Fibroblast of pulmonary artery (primary cell): Measurements from ENCODE around the gene CHAC1.
A peak's percentile ranks its signal among the peaks of the same experiment; 100 is the strongest.

Source experiments
- DNase-seq: peaks from one replicate; pipeline ENCODE4 v3.0.0-alpha.2; 2010; ENCODE audit warnings: low read depth
- H3K4me3 ChIP-seq: replicated peaks from 2 replicates; pipeline ENCODE4 v1.5.1; 2011; ENCODE audit warnings: low read depth, mild to moderate bottlenecking, control low read depth, low read length, moderate library complexity
- CTCF ChIP-seq: IDR thresholded peaks from 2 replicates; pipeline ENCODE4 v1.5.1; 2011; ENCODE audit warnings: mild to moderate bottlenecking, control low read depth, low read length, inconsistent platforms; ENCODE audit errors: missing control alignments

Gene CHAC1

GRCh38 chr15:40938536-40938870, 14.8 kb upstream of the CHAC1 start:
- DNase-seq = no peak
- no peak for TF ChIP-seq CTCF
- H3K4me3 ChIP-seq = no peak overlapping the region

GRCh38 chr15:40940296-40940801, 12.9 kb upstream of the CHAC1 start:
- no peak for DNase-seq
- no peak for TF ChIP-seq CTCF
- no peak overlapping the region for H3K4me3 ChIP-seq

- no peak for DNase-seq
- no peak for TF ChIP-seq CTCF
- peak overlapping the region; percentile 36 for H3K4me3 ChIP-seq
Observed at GRCh38 chr15:40941068-40941527, 12.2 kb upstream of the CHAC1 start.

DNA sequence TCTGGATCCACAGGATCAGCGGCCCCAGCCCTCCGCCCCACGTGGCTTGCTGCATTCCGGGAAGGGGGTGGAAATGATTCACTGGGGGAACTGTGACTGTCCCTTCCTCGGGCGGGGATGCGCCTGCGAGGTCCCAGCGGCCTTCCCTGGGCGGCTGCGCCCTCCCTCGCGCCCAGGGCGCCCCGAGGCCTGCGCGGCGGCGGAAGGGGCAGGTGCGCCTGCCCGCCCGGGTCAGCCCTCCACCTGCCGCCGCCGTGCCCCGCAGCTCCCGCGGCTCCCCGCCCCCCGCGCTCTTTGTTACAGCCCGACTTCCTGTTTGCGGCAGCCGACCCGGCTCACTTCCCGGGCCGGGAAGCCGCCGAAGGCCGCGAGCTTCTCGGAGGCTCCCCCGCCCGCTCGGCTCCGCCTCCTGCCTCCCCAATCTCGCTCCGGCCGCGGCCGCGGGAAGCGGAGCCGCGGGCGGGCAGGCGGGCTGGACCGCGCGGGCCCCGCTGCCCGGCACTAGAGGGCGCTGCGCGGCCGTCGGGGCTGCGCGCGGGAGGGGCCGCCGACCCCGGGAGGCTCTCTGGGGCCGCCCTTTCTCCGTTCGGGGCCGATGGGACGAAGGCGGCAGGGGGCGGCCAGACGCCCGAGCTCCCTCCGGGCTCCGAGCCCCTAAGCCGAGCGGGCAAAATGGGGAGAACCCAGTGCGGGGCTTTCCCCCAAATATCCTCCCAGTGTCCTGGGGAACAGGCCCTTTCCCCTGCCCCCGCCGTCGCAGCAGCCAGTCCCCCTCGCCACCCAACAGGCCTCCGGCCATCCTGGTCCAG, 11.5 kb upstream of the CHAC1 start:
- DNase-seq = peak; percentile 67
- H3K4me3 ChIP-seq = peak overlapping the region; percentile 59
- TF ChIP-seq CTCF = no peak

- no peak for DNase-seq
- no peak for TF ChIP-seq CTCF
- H3K4me3 ChIP-seq = peak overlapping the region; percentile 59
Observed at GRCh38 chr15:40942337-40942854, 10.9 kb upstream of the CHAC1 start.

DNA sequence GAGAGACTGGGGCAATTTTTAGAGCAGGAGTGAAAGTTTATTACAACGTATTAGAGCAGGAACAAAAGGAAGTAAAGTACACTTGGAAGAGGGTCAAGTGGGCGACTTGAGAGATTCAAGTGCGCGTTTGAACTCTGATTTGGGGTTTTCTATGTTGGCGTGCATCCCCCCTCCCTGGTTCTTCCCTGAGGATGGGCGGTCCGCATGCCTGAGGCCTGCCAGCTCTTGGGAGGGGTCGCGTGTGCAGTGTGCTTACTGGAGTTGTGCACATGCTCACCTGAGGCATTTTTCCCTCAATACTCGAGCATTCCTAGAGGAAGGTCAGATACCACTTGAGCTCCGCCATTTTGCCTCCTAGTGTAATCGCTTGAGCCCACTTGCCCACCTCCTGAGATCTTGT, 10.4 kb upstream of the CHAC1 start:
- no peak overlapping the region for H3K4me3 ChIP-seq
- DNase-seq = no peak
- no peak for TF ChIP-seq CTCF
